ENCODE data around the gene RAB11A. TPM values are rescaled to one million over a fixed set of nuclear protein-coding genes. Genes with fewer than 3 reads are reported as not detected.

Gene RAB11A
- total and polyA plus RNA-seq, 2 of the 13 experiments (the other 11 are each of a cell fraction or from before 2014, with no cell fraction given) = 161 to 162 TPM

DNA sequence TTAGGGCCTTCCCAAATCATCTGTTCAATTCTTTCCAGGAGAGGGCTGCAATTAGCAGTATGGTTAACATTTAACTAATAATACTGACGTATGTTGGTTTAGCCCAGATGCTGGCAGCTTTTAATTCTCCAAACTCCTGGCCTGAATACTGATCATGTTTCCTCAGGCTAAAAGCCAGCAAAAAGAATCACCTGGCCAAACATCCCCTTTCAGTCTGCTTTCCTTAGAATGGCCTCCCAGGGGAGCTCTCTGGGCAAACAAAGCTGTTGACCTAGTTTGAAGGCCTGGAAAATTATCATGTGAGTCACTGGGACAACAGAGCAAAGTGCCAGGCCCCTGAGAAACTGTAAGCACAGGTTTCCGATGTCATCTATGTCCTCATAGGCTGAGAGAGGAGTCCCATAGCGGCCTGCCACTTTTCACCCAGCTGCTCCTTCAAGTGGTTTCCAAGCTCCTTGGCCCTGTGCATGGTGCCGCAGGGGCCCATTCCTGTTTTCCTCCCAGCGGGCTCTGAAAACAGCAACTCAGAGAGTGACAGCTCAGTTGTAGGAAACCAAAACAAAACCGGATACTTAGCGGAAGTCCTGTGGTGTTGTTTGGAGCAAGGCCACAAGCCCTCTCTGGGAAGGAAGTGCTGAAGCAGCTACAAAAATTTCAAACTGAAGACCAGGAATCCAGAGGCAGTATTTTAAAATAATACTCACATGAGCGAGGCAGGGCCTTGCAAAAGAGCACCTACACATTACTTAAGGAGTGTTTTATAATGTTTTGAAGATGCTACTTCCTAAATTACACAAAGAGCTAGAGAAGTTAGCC lies 36.5 kb upstream of the RAB11A start (continued):
- TF ChIP-seq ZNF615 (CRISPR knock-in tag; IDR thresholded peaks at IDR 0.05; ENCODE audit: borderline replicate concordance) = peak; percentile 38; the same call in 1 of the 2 replicates
- TF ChIP-seq ZSCAN12 (CRISPR knock-in tag; IDR thresholded peaks at IDR 0.05) = 0 out of 2 replicates have a peak, but pooled peaks have one; percentile 67
- no peak for TF ChIP-seq ZNF124 (CRISPR knock-in tag; IDR thresholded peaks at IDR 0.05)
- peak; percentile 95 for TF ChIP-seq ISL2 (CRISPR knock-in tag; IDR thresholded peaks at IDR 0.05)
- peak; percentile 94 for TF ChIP-seq SMARCC2 (IDR thresholded peaks at IDR 0.05)
- TF ChIP-seq ATM (IDR thresholded peaks at IDR 0.05; ENCODE audit: borderline replicate concordance) = no peak
- TF ChIP-seq HDAC1 (CRISPR knock-in tag; IDR thresholded peaks at IDR 0.05) = peak; percentile 63
- TF ChIP-seq RARA (CRISPR knock-in tag; IDR thresholded peaks at IDR 0.05) = peak; percentile 83
- TF ChIP-seq ZNF12 (CRISPR knock-in tag; IDR thresholded peaks at IDR 0.05) = 0 out of 2 replicates have a peak, but pooled peaks have one; percentile 34
- no peak for TF ChIP-seq PHF5A (CRISPR knock-in tag; IDR thresholded peaks at IDR 0.05; ENCODE audit: low read depth, unreplicated experiment)
- TF ChIP-seq, protein P1, sequence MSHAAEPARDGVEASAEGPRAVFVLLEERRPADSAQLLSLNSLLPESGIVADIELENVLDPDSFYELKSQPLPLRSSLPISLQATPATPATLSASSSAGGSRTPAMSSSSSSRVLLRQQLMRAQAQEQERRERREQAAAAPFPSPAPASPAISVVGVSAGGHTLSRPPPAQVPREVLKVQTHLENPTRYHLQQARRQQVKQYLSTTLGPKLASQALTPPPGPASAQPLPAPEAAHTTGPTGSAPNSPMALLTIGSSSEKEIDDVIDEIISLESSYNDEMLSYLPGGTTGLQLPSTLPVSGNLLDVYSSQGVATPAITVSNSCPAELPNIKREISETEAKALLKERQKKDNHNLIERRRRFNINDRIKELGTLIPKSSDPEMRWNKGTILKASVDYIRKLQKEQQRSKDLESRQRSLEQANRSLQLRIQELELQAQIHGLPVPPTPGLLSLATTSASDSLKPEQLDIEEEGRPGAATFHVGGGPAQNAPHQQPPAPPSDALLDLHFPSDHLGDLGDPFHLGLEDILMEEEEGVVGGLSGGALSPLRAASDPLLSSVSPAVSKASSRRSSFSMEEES (CRISPR knock-in tag; IDR thresholded peaks at IDR 0.05) = peak; percentile 89
- TF ChIP-seq ZNF343 (CRISPR knock-in tag; IDR thresholded peaks at IDR 0.05) = peak; percentile 91
- TF ChIP-seq, protein P2, sequence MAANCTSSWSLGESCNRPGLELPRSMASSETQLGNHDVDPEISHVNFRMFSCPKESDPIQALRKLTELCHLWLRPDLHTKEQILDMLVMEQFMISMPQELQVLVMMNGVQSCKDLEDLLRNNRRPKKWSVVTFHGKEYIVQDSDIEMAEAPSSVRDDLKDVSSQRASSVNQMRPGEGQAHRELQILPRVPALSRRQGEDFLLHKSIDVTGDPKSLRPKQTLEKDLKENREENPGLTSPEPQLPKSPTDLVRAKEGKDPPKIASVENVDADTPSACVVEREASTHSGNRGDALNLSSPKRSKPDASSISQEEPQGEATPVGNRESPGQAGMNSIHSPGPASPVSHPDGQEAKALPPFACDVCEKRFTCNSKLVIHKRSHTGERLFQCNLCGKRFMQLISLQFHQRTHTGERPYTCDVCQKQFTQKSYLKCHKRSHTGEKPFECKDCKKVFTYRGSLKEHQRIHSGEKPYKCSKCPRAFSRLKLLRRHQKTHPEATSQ (CRISPR knock-in tag; IDR thresholded peaks at IDR 0.05; ENCODE audit: borderline replicate concordance) = peak; percentile 71; the same call in 1 of the 2 replicates
- peak; percentile 97 for TF ChIP-seq JUND (CRISPR knock-in tag; IDR thresholded peaks at IDR 0.05)
- TF ChIP-seq ZNF709 (CRISPR knock-in tag; IDR thresholded peaks at IDR 0.05) = peak; percentile 85; the same call in 1 of the 2 replicates
- TF ChIP-seq, protein P3, sequence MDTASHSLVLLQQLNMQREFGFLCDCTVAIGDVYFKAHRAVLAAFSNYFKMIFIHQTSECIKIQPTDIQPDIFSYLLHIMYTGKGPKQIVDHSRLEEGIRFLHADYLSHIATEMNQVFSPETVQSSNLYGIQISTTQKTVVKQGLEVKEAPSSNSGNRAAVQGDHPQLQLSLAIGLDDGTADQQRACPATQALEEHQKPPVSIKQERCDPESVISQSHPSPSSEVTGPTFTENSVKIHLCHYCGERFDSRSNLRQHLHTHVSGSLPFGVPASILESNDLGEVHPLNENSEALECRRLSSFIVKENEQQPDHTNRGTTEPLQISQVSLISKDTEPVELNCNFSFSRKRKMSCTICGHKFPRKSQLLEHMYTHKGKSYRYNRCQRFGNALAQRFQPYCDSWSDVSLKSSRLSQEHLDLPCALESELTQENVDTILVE (CRISPR knock-in tag; IDR thresholded peaks at IDR 0.05) = peak; percentile 76
- peak; percentile 95 for TF ChIP-seq ZNF605 (CRISPR knock-in tag; IDR thresholded peaks at IDR 0.05)
- TF ChIP-seq CREB1 (IDR thresholded peaks at IDR 0.05) = peak; percentile 63
- peak; percentile 86 for TF ChIP-seq CREB1 (CRISPR knock-in tag; IDR thresholded peaks at IDR 0.05)
- TF ChIP-seq NR2F2 (IDR thresholded peaks at IDR 0.05; ENCODE audit: borderline replicate concordance, low read depth) = peak; percentile 68; the same call in 1 of the 2 replicates
- TF ChIP-seq, protein P4, sequence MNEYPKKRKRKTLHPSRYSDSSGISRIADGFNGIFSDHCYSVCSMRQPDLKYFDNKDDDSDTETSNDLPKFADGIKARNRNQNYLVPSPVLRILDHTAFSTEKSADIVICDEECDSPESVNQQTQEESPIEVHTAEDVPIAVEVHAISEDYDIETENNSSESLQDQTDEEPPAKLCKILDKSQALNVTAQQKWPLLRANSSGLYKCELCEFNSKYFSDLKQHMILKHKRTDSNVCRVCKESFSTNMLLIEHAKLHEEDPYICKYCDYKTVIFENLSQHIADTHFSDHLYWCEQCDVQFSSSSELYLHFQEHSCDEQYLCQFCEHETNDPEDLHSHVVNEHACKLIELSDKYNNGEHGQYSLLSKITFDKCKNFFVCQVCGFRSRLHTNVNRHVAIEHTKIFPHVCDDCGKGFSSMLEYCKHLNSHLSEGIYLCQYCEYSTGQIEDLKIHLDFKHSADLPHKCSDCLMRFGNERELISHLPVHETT (CRISPR knock-in tag; conservative IDR thresholded peaks at IDR 0.05) = 0 out of 2 replicates have a peak, but pooled peaks have one; percentile 25
- TF ChIP-seq ZMAT3 (CRISPR knock-in tag; conservative IDR thresholded peaks at IDR 0.05) = peak; percentile 76
- peak; percentile 53 for TF ChIP-seq CEBPB (IDR thresholded peaks at IDR 0.05; ENCODE audit: borderline replicate concordance, low read depth, low read length)
- peak; percentile 69; the same call in 1 of the 2 replicates for TF ChIP-seq TCF7 (IDR thresholded peaks at IDR 0.05; ENCODE audit: low read depth)

Measured in HepG2 (cell line).